ENCODE measurements around the gene SEC14L3. TPM values are rescaled to one million over a fixed set of nuclear protein-coding genes. Genes with fewer than 3 reads are reported as not detected.
A peak's percentile ranks its signal among the peaks of the same experiment; 100 is the strongest.

SEC14L3 gene
- total RNA-seq, 1 donor from 2014 or later: 2.9 TPM

GRCh38 chr22:30445438-30446145 is 26.2 kb downstream of the SEC14L3 start:
- no peak for DNase-seq (ENCODE audit: low spot score)

- peak; percentile 35 for DNase-seq (ENCODE audit: low spot score)
These were observed 27.0 kb downstream of the SEC14L3 start for GRCh38 chr22:30444632-30445437.

GRCh38 chr22:30441088-30441487 is 30.7 kb downstream of the SEC14L3 start:
- DNase-seq (ENCODE audit: low spot score): no peak

GRCh38 chr22:30439836-30440235 is 32.0 kb downstream of the SEC14L3 start:
- DNase-seq (ENCODE audit: low spot score): no peak

DNA sequence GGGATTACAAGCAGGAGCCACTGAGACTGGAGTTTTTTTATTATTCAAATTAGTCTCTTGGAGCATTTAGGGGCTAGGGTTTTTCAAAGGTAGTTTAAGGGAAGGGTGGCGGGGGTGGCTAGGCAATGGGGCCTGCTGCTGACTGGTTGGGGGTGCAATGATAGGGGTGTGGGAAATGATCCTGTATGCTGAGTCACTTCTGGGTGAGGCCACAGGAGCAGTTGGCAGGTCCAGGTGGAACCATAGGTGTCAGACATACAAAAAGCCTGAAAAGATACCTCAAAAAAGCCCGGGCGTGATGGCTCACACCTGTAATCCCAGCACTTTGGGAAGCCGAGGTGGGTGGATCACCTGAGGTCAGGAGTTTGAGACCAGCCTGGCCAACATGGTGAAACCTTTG is 32.6 kb downstream of the SEC14L3 start:
- no peak for DNase-seq (ENCODE audit: low spot score)

GRCh38 chr22:30438559-30438958 is 33.3 kb downstream of the SEC14L3 start:
- DNase-seq (ENCODE audit: low spot score): no peak

GRCh38 chr22:30436196-30436595 is 35.6 kb downstream of the SEC14L3 start:
- DNase-seq (ENCODE audit: low spot score): no peak

GRCh38 chr22:30435674-30436126 is 36.1 kb downstream of the SEC14L3 start:
- DNase-seq (ENCODE audit: low spot score): no peak

GRCh38 chr22:30434843-30435242 is 37.0 kb downstream of the SEC14L3 start:
- DNase-seq (ENCODE audit: low spot score): no peak

DNA sequence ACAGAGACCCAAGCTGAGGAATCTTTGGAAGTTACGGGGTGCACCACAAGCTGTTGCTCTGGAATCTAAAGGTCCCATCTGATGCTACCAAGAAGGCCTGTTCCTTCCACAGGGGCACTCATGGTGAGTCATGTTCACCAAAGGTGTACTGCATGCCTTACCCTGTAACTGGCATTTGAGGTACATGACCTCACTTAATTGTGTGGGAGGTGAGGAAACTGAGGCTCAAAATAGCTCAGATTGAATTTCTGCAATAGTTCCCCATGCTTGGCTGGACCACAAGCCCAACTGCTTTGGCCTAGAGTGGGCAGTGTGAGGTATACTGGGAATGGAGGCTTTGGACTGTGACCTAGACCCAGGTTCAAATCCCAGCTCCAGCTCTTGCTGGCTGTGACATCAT is 38.0 kb downstream of the SEC14L3 start:
- no peak for DNase-seq (ENCODE audit: low spot score)

- DNase-seq (ENCODE audit: low spot score): no peak
These were observed 38.6 kb downstream of the SEC14L3 start for GRCh38 chr22:30433227-30433626.

- DNase-seq (ENCODE audit: low spot score): no peak
These were observed 39.3 kb downstream of the SEC14L3 start for GRCh38 chr22:30432520-30432919.

- DNase-seq (ENCODE audit: low spot score): no peak
These were observed 39.7 kb downstream of the SEC14L3 start for GRCh38 chr22:30432096-30432495.

DNA sequence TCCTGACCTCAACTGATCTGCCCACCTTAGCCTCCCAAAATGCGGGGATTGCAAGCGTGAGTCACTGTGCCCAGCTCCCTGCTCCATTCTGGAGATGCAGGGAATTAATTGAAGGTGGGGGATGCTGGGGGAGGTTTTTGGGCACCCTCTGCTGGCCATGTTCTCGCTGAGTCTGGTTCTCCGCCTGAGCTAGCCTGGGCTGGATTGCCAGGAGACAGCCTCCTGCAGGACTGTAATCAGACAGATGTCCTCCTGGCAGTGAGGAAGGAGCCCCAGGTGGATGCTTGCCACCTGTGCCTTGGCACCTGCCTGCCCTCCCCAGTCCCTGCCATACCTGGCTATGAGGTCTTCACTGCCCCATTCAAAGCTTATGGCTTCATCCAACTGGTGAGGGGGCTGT is 40.9 kb downstream of the SEC14L3 start:
- no peak for DNase-seq (ENCODE audit: low spot score)

GRCh38 chr22:30429887-30430286 is 41.9 kb downstream of the SEC14L3 start:
- no peak for DNase-seq (ENCODE audit: low spot score)

DNA sequence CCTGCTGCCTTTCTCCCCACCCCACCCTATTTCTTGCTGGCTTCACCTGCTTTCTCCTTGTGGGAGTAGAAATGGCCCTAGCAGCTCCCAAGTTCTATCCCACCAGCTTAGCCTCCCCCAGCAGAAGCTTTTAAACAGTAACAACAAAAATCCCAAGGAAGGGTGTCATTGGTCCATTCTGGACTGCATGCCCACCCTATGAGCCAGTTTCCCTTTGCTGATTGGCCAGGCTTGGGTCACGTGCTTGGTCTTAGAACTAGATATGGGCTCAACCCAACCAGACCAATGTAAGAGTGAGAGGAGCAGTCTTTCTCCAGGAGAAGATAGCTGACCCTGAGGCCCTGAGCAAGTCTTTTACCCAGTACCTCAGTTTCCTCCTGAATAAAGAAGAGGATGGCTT is 43.9 kb downstream of the SEC14L3 start:
- no peak for DNase-seq (ENCODE audit: low spot score)

DNA sequence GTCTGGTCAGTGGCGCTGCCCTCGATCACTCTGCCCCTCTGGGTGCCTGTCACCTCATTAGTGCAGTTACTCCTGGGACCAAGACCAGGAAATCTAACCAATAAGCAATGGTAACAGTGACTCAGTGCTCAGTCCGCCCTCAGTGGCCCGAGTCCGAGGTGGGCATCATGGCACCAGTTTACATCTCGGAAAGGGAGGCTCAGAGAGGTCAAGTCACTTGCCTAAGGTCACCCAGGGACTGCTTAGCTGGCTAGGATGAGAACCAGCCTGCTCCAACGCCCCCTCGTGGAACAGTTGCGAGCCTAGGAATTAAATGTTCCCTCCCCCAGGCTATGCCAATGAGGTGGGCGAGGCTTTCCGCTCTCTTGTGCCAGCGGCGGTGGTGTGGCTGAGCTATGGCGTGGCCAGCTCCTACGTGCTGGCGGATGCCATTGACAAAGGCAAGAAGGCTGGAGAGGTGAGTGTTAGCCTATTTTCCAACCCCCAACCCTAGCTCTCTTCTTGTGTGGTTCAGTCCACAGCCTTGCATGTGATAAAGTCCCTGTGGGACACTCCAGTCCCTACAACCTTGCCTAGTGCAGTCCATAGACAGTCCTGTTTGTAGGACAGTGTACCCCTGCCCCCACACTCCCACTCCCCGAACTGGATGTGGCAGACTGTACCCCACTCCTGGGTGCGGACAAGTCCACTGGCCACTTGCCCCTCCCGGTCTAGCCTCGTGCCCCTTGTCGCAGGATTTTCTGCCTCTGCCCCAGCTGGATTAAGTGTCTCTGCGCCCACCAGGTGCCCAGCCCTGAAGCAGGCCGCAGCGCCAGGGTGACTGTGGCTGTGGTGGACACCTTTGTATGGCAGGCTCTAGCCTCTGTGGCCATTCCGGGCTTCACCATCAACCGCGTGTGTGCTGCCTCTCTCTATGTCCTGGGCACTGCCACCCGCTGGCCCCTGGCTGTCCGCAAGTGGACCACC is 45.1 kb downstream of the SEC14L3 start:
- peak; percentile 77 for DNase-seq (ENCODE audit: low spot score)

DNA sequence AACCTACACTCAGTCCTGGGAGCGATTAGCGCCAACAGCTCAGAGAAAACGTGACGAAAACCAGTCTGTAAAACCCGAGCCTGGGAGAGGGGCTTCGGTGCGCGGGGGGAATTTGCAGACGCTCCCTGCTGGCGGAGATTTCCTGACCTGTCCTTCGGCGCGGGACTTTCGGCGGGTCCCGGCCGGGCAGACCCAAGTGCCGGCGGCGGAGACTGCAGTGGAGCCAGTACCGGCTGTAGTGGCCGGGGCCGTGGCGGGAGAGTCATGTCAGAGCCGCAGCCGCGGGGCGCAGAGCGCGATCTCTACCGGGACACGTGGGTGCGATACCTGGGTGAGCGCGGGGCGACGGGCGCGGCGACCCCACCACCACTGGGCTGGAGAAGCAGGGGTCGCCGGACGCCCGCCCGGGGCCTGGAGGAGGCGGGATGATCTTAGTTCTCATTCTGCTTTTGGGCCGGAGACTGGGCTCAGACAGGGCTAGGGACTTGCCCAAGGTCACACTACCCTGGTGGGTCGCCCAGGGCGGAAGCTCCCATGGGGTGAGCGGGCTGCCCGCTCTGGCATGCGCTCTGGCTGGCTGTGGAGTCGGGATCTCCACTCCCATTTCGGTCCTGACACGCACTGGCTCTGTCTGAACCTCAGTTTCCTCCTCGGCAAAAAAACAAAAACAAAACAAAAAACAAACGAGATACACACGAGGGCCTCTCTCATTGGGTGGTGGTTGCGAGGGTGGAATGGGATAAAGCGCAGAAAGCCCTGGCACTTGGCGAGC is 46.0 kb downstream of the SEC14L3 start, which contains the start of gene MTFP1:
Gene MTFP1 (plus strand): TSS at position 153 of the 772 bp plus-strand sequence. CDS start 112 bp downstream, at position 265.
- DNase-seq (ENCODE audit: low spot score): peak; percentile 76

DNA sequence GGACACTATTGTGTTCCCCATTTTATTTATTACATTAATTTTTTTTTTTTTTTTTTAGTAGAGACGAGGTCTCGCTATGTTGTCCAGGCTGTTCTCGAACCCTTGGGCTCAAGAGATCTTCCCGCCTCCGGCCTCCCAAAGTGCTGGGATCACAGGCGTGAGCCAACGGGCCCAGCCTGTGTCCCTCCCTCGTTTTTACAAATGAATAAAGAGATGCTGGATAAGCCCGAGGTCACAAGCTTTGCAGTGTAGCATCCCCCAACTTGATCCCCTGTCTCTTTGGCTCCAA is 46.5 kb downstream of the SEC14L3 start:
- no peak for DNase-seq (ENCODE audit: low spot score)

GRCh38 chr22:30424534-30425326 is 47.1 kb downstream of the SEC14L3 start:
- DNase-seq (ENCODE audit: low spot score): no peak

Data from umbilical cord (tissue), 2 donors.